ENCODE data around the gene JPH2. TPM values are rescaled to one million over a fixed set of nuclear protein-coding genes. Genes with fewer than 3 reads are reported as not detected.

Gene JPH2
- polyA plus RNA-seq, 4 donors = 1.1 to 1.8 (median 1.6) TPM

GRCh38 chr20:44166477-44166876 lies 20.5 kb downstream of the JPH2 start:
- DNase-seq (ENCODE audit: low read depth in 4 of 4, low spot score in 2 of 4) = no peak

GRCh38 chr20:44166008-44166407 lies 21.0 kb downstream of the JPH2 start:
- no peak for DNase-seq (ENCODE audit: low read depth in 4 of 4, low spot score in 2 of 4)

GRCh38 chr20:44160133-44160532 lies 26.9 kb downstream of the JPH2 start:
- no peak for DNase-seq (ENCODE audit: low read depth in 4 of 4, low spot score in 2 of 4)

GRCh38 chr20:44159711-44160110 lies 27.3 kb downstream of the JPH2 start:
- no peak for DNase-seq (ENCODE audit: low read depth in 4 of 4, low spot score in 2 of 4)

- no peak for DNase-seq (ENCODE audit: low read depth in 4 of 4, low spot score in 2 of 4)
Observed at GRCh38 chr20:44159125-44159524, 27.9 kb downstream of the JPH2 start.

GRCh38 chr20:44157061-44157460 lies 29.9 kb downstream of the JPH2 start:
- DNase-seq (ENCODE audit: low read depth in 4 of 4, low spot score in 2 of 4) = no peak

- DNase-seq (ENCODE audit: low read depth in 4 of 4, low spot score in 2 of 4) = no peak
Observed at GRCh38 chr20:44154521-44155001, 32.4 kb downstream of the JPH2 start.

GRCh38 chr20:44153636-44154043 lies 33.3 kb downstream of the JPH2 start:
- no peak for DNase-seq (ENCODE audit: low read depth in 4 of 4, low spot score in 2 of 4)

GRCh38 chr20:44151621-44152416 lies 35.2 kb downstream of the JPH2 start:
- no peak for DNase-seq (ENCODE audit: low read depth in 4 of 4, low spot score in 2 of 4)

- DNase-seq (ENCODE audit: low read depth in 4 of 4, low spot score in 2 of 4) = no peak
Observed at GRCh38 chr20:44146272-44146671, 40.7 kb downstream of the JPH2 start.

GRCh38 chr20:44145131-44145775 lies 41.7 kb downstream of the JPH2 start:
- no peak for DNase-seq (ENCODE audit: low read depth in 4 of 4, low spot score in 2 of 4)

- DNase-seq (ENCODE audit: low read depth in 4 of 4, low spot score in 2 of 4) = no peak
Observed at GRCh38 chr20:44143936-44144335, 43.1 kb downstream of the JPH2 start.

- peak in 2 of 4 donors; percentile 11 to 32 for DNase-seq (ENCODE audit: low read depth in 4 of 4, low spot score in 2 of 4)
Observed at GRCh38 chr20:44142413-44142812, 44.6 kb downstream of the JPH2 start.

- DNase-seq (ENCODE audit: low read depth in 4 of 4, low spot score in 2 of 4) = no peak
Observed at GRCh38 chr20:44141873-44142272, 45.1 kb downstream of the JPH2 start.

- DNase-seq (ENCODE audit: low read depth in 4 of 4, low spot score in 2 of 4) = no peak
Observed at GRCh38 chr20:44138867-44139266, 48.1 kb downstream of the JPH2 start.

- no peak for DNase-seq (ENCODE audit: low read depth in 4 of 4, low spot score in 2 of 4)
Observed at GRCh38 chr20:44137266-44137801, 49.7 kb downstream of the JPH2 start.

- DNase-seq (ENCODE audit: low read depth in 4 of 4, low spot score in 2 of 4) = no peak
Observed at GRCh38 chr20:44136579-44137265, 50.3 kb downstream of the JPH2 start.

- DNase-seq (ENCODE audit: low read depth in 4 of 4, low spot score in 2 of 4) = no peak
Observed at GRCh38 chr20:44135417-44136204, 51.4 kb downstream of the JPH2 start.

GRCh38 chr20:44135012-44135412 lies 52.0 kb downstream of the JPH2 start:
- DNase-seq (ENCODE audit: low read depth in 4 of 4, low spot score in 2 of 4) = no peak

- no peak for DNase-seq (ENCODE audit: low read depth in 4 of 4, low spot score in 2 of 4)
Observed at GRCh38 chr20:44133424-44133823, 53.6 kb downstream of the JPH2 start.

Measured in left renal cortex interstitium (tissue), 4 donors.